ENCODE data around the gene KRT7.

KRT7 gene

DNA sequence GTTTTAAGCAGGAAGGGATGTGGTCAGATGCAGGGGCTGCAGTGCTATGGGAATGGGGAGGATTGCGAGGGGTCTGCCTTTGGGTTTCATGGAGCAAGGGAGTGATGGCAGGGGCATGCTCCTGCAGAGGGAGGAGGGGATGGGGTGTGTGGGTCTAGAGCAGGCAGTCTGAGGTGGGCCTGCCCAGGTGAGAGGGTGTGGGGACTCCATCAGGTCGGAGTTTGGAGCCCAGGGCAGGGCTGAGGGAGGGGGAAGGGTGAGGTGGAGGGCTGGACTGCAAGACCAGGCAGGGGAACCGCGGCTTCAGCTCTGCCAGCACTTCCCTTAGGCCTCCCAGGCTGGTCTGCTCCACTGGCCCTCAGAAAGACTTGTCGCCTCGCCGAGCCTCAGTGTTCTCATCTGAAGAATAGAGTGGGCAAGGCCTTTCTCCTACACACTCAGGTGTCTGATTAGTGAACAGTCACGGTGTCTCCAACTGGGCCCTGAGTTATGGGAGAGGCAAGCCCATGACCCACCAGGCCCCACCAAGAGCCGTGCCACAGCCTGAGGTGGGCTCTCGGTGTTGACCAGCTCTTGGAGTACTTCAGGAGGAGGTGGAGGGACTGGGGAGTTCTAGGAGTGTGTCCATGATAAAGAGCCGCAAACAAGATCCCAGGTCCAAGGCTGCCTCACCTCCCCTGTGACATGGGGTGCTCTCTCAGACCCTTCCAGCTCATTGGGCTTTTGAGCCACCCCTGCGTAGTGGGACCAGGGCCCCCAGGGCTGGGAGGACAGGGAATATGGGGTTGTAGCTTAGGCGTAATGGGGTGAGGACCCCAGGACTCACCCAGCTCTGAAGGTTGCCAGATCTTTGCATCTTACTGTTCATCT lies 21.1 kb upstream of the KRT7 start:
- Histone ChIP-seq H2BK5ac (ENCODE audit: low read depth, low read length, poor library complexity, severe bottlenecking) (no peak overlapping the region), H2AFZ (ENCODE audit: low read depth, low read length) (no peak overlapping the region), H2BK15ac (ENCODE audit: low read depth, poor library complexity, severe bottlenecking) (no peak overlapping the region), H3K4ac (ENCODE audit: low read depth in 1 of 2, low read length in 2 of 2) (no peak overlapping the region), H3K4me3 (ENCODE audit: insufficient read depth in 1 of 2, low read depth in 1 of 2, low read length in 2 of 2) (no peak overlapping the region), H4K91ac (ENCODE audit: low read length) (no peak overlapping the region), H4K8ac (ENCODE audit: low read length) (no peak overlapping the region), H2AK5ac (ENCODE audit: low read length, severe bottlenecking) (peak overlapping the region; percentile 53), H3K9me3 (ENCODE audit: control insufficient read depth, low read length) (no peaks in the 10 kb centered on the region), H3K79me1 (replicated peaks; ENCODE audit: low read length, poor library complexity, severe bottlenecking) (no peaks in the 10 kb centered on the region), H3K4me1 (ENCODE audit: control insufficient read depth, insufficient read depth, low read depth, low read length) (peaks cover 48% of the 10 kb centered on the region), H3K4me2 (ENCODE audit: low read length, poor library complexity, severe bottlenecking) (no peak overlapping the region), H3K27ac (ENCODE audit: low read length, poor library complexity, severe bottlenecking) (no peak overlapping the region), H3K36me3 (ENCODE audit: control insufficient read depth in 1 of 2, insufficient read depth in 2 of 2, low read depth in 1 of 2, low read length in 2 of 2) (no peaks in the 10 kb centered on the region), H3K23ac (ENCODE audit: low read length in 2 of 2) (no peak overlapping the region), H2BK12ac (ENCODE audit: low read length in 2 of 2) (no peak overlapping the region), H3K14ac (ENCODE audit: low read length in 2 of 2) (no peak overlapping the region), H3K9ac (ENCODE audit: low read length) (no peak overlapping the region), H2BK120ac (ENCODE audit: low read depth, low read length) (no peak overlapping the region), H3K27me3 (ENCODE audit: control insufficient read depth in 1 of 2, insufficient read depth in 1 of 2, low read length in 2 of 2) (peaks cover 0 to 44% of the 10 kb centered on the region in 2 experiments), H3K18ac (ENCODE audit: low read depth in 1 of 2, low read length in 2 of 2) (no peak overlapping the region)
- no peak for DNase-seq
- WGBS, result 92% methylated on average over 13 of the region's 13 CpGs

DNA sequence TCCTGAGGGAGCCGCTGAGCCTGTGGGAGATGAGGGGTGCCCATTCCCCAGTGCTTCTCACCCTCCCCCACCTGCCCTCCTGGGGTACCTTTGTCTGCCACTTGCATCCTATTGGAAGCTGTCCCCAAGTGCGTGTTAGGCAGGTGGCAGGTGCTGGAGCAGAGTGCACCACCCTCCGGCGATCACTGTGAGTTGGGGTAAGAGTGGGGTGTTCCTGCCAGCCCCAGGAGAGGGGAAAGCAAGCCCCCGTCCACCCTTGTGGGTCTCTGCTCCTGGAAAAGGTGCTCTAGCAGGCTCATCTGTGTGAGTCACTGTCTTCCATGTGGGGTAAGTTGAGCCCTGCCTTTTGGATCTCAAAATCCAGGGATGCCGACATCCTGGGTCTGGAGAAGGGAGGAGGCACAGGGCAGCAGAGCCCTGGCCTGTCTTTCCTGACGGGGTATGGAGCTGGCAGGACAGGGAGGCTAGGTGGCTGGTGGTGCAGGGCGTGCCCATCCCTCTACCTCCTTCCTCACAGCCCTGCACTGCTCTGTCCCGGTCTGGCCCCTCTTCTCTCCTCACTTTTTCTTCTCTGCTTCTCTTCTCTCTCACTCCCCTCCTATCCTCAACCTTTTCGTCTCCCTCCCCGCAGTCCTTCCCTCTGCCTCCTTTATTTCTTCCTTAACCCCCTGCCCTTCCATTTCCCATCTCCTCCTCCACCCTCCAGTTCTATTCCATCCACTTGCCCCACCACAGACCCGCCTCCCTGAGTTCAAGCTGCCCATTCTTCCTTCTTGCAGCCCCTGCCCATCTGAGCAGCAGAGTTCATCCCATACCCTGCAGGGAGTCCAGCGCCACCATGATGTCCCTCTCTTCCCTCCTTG lies 20.1 kb upstream of the KRT7 start:
- Histone ChIP-seq H2BK120ac (ENCODE audit: low read depth, low read length) (no peak overlapping the region), H3K18ac (ENCODE audit: low read depth in 1 of 2, low read length in 2 of 2) (no peak overlapping the region), H4K8ac (ENCODE audit: low read length) (no peak overlapping the region), H3K4me2 (ENCODE audit: low read length, poor library complexity, severe bottlenecking) (no peak overlapping the region), H3K27ac (ENCODE audit: low read length, poor library complexity, severe bottlenecking) (no peak overlapping the region), H2AFZ (ENCODE audit: low read depth, low read length) (no peak overlapping the region), H2BK5ac (ENCODE audit: low read depth, low read length, poor library complexity, severe bottlenecking) (no peak overlapping the region), H3K9me3 (ENCODE audit: control insufficient read depth, low read length) (no peaks in the 10 kb centered on the region), H3K9ac (ENCODE audit: low read length) (no peak overlapping the region), H3K14ac (ENCODE audit: low read length in 2 of 2) (no peak overlapping the region), H2AK5ac (ENCODE audit: low read length, severe bottlenecking) (peak overlapping the region; percentile 53), H3K27me3 (ENCODE audit: control insufficient read depth in 1 of 2, insufficient read depth in 1 of 2, low read length in 2 of 2) (peaks cover 0 to 44% of the 10 kb centered on the region in 2 experiments), H3K4me3 (ENCODE audit: insufficient read depth in 1 of 2, low read depth in 1 of 2, low read length in 2 of 2) (no peak overlapping the region), H2BK15ac (ENCODE audit: low read depth, poor library complexity, severe bottlenecking) (no peak overlapping the region), H4K91ac (ENCODE audit: low read length) (no peak overlapping the region), H3K4me1 (ENCODE audit: control insufficient read depth, insufficient read depth, low read depth, low read length) (peaks cover 47% of the 10 kb centered on the region), H3K4ac (ENCODE audit: low read depth in 1 of 2, low read length in 2 of 2) (no peak overlapping the region), H3K23ac (ENCODE audit: low read length in 2 of 2) (no peak overlapping the region), H2BK12ac (ENCODE audit: low read length in 2 of 2) (no peak overlapping the region), H3K36me3 (ENCODE audit: control insufficient read depth in 1 of 2, insufficient read depth in 2 of 2, low read depth in 1 of 2, low read length in 2 of 2) (no peaks in the 10 kb centered on the region), H3K79me1 (replicated peaks; ENCODE audit: low read length, poor library complexity, severe bottlenecking) (no peaks in the 10 kb centered on the region)
- WGBS, result 69% methylated on average over 11 of the region's 13 CpGs
- DNase-seq, result no peak

DNA sequence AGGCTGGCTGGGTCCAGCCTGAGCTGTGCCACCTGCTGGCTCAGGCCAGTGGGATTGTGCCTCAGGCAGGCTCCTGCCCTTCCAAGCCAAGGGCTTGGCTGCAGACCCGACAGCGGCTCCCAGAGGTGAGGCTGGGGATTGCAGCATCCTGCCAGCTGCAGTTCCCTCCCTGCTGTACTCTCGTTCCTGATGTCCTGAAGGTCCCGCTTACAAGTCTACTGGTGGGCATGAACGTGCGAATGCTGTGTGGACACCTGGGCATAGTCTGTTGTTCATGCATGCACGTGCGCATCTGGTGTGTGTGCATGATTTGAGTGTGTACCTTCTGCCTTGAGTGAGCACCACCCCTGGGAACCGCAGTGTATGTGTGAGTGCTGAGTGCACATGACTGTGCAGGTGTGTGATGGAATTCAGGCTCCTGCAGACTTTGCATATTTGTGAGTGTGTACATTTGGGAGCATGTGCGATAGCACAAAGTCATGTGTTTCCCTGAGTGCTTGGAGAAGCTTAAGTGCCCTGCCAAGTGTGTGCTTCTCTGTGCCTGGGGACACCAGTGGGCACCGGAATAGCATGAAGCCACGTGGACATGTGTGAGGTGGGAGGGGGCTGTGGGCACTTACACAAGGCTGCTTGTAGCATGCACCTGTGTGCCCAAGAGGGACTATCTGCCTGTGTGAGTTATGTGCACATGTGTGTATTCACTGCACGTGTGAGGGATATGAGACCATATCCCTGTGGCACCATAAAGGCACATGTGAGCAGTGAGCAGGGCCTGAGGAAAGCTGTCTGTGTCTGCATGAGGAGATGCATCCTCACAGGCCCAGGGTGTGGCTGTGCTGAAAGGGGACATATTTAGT lies 19.3 kb upstream of the KRT7 start:
- Histone ChIP-seq H4K8ac (ENCODE audit: low read length) (no peak overlapping the region), H3K23ac (ENCODE audit: low read length in 2 of 2) (no peak overlapping the region), H3K27ac (ENCODE audit: low read length, poor library complexity, severe bottlenecking) (no peak overlapping the region), H3K4ac (ENCODE audit: low read depth in 1 of 2, low read length in 2 of 2) (no peak overlapping the region), H3K9ac (ENCODE audit: low read length) (no peak overlapping the region), H3K36me3 (ENCODE audit: control insufficient read depth in 1 of 2, insufficient read depth in 2 of 2, low read depth in 1 of 2, low read length in 2 of 2) (no peaks in the 10 kb centered on the region), H3K4me1 (ENCODE audit: control insufficient read depth, insufficient read depth, low read depth, low read length) (peaks cover 46% of the 10 kb centered on the region), H2AFZ (ENCODE audit: low read depth, low read length) (no peak overlapping the region), H2BK120ac (ENCODE audit: low read depth, low read length) (no peak overlapping the region), H3K27me3 (ENCODE audit: control insufficient read depth in 1 of 2, insufficient read depth in 1 of 2, low read length in 2 of 2) (peaks cover 0 to 38% of the 10 kb centered on the region in 2 experiments), H3K9me3 (ENCODE audit: control insufficient read depth, low read length) (no peaks in the 10 kb centered on the region), H2BK15ac (ENCODE audit: low read depth, poor library complexity, severe bottlenecking) (no peak overlapping the region), H3K4me3 (ENCODE audit: insufficient read depth in 1 of 2, low read depth in 1 of 2, low read length in 2 of 2) (no peak overlapping the region), H2AK5ac (ENCODE audit: low read length, severe bottlenecking) (no peak overlapping the region), H3K79me1 (replicated peaks; ENCODE audit: low read length, poor library complexity, severe bottlenecking) (no peaks in the 10 kb centered on the region), H3K4me2 (ENCODE audit: low read length, poor library complexity, severe bottlenecking) (no peak overlapping the region), H2BK5ac (ENCODE audit: low read depth, low read length, poor library complexity, severe bottlenecking) (no peak overlapping the region), H3K18ac (ENCODE audit: low read depth in 1 of 2, low read length in 2 of 2) (no peak overlapping the region), H4K91ac (ENCODE audit: low read length) (no peak overlapping the region), H3K14ac (ENCODE audit: low read length in 2 of 2) (no peak overlapping the region), H2BK12ac (ENCODE audit: low read length in 2 of 2) (no peak overlapping the region)
- peak; percentile 75 for DNase-seq
- WGBS, result 37% methylated on average over 13 of the region's 13 CpGs

Measured in mesenchymal stem cell (in vitro differentiated cells and primary cell).